ENCODE data around the gene SPON2. TPM values are rescaled to one million over a fixed set of nuclear protein-coding genes. Genes with fewer than 3 reads are reported as not detected.

SPON2 gene
- total and polyA plus RNA-seq, 2 of the 4 experiments (the other 2 are of a cell fraction): 21.1 to 177 TPM

DNA sequence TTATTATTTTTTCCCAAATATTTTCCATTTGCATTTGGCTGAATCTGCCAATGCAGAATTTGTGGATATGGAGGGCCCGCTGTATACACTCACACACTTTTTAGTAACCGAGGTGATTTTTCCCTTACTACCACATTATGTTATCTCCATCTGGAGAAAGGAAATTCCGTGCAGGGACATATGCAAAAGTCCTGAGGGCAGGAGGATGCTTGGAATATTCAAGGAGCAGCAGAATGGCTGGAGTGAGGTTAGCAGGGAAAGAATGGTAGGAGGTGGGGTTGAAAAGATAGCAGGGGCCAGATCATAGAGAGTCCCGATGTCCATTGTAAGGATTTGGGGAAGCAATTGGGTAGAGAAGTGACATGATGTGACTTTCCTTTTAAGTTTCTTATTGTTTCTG, 47.6 kb downstream of the SPON2 start:
- no peak overlapping the region for H2BK5ac ChIP-seq (ENCODE audit: low read depth, low read length, poor library complexity, severe bottlenecking)
- no peak overlapping the region for H3K4me3 ChIP-seq (ENCODE audit: insufficient read depth, low read depth, low read length)
- no peak overlapping the region for H3K14ac ChIP-seq (replicated peaks; ENCODE audit: low read depth, low read length)
- CTCF ChIA-PET: no interaction called here
- no peak overlapping the region for H2BK120ac ChIP-seq (ENCODE audit: low read depth, low read length)
- no peak overlapping the region for H2AK9ac ChIP-seq (replicated peaks; ENCODE audit: low read depth, low read length, poor library complexity)
- no peaks in the 10 kb centered on the region for H3K9me1 ChIP-seq (ENCODE audit: insufficient read depth, low read length)
- no peak overlapping the region for H3K18ac ChIP-seq (ENCODE audit: low read depth, low read length)
- no peak overlapping the region for H4K91ac ChIP-seq (ENCODE audit: insufficient read depth, low read depth, low read length)
- BruUV-seq (replicated peaks): no TSS peak
- intact Hi-C loops (cut with micrococcal nuclease) (no loop called here), in situ Hi-C loops (cut with MboI; ENCODE audit: low sequenced_read_pairs) (no loop called here), dilution Hi-C loops (cut with HindIII; ENCODE audit: low sequenced_read_pairs, unreplicated experiment) (no loop called here)
- H2AFZ ChIP-seq (replicated peaks; ENCODE audit: low read length, poor library complexity): no peak overlapping the region
- no peaks in the 10 kb centered on the region for H4K20me1 ChIP-seq (ENCODE audit: insufficient read depth, low read length)
- no peak overlapping the region for H3K9ac ChIP-seq (ENCODE audit: low read depth, low read length)
- no peaks in the 10 kb centered on the region for H3K36me3 ChIP-seq (ENCODE audit: control insufficient read depth, insufficient read depth, low read length)
- H3K4me1 ChIP-seq (ENCODE audit: control insufficient read depth, insufficient read depth, low read length): no peaks in the 10 kb centered on the region
- no peak overlapping the region for H4K5ac ChIP-seq (ENCODE audit: low read depth, low read length)
- H3K4me2 ChIP-seq (ENCODE audit: low read depth, low read length): no peak overlapping the region
- TF ChIP-seq BHLHE40 (IDR thresholded peaks at IDR 0.05; ENCODE audit: low read depth, low read length): no peak
- TF ChIP-seq NFE2L2 (IDR thresholded peaks at IDR 0.05; ENCODE audit: low read depth, low read length): no peak
- no peak for TF ChIP-seq POLR2A (IDR thresholded peaks at IDR 0.05; ENCODE audit: low read depth, low read length)
- TF ChIP-seq CHD1 (IDR thresholded peaks at IDR 0.05; ENCODE audit: low read depth, low read length): no peak
- no peak for TF ChIP-seq RAD21 (IDR thresholded peaks at IDR 0.05; ENCODE audit: low read length)
- TF ChIP-seq MAZ (IDR thresholded peaks at IDR 0.05; ENCODE audit: borderline replicate concordance, low read depth, low read length): no peak
- TF ChIP-seq, protein P1, sequence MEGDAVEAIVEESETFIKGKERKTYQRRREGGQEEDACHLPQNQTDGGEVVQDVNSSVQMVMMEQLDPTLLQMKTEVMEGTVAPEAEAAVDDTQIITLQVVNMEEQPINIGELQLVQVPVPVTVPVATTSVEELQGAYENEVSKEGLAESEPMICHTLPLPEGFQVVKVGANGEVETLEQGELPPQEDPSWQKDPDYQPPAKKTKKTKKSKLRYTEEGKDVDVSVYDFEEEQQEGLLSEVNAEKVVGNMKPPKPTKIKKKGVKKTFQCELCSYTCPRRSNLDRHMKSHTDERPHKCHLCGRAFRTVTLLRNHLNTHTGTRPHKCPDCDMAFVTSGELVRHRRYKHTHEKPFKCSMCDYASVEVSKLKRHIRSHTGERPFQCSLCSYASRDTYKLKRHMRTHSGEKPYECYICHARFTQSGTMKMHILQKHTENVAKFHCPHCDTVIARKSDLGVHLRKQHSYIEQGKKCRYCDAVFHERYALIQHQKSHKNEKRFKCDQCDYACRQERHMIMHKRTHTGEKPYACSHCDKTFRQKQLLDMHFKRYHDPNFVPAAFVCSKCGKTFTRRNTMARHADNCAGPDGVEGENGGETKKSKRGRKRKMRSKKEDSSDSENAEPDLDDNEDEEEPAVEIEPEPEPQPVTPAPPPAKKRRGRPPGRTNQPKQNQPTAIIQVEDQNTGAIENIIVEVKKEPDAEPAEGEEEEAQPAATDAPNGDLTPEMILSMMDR (conservative IDR thresholded peaks at IDR 0.05; ENCODE audit: low read depth, low read length): no peak
- TF ChIP-seq, protein P2, sequence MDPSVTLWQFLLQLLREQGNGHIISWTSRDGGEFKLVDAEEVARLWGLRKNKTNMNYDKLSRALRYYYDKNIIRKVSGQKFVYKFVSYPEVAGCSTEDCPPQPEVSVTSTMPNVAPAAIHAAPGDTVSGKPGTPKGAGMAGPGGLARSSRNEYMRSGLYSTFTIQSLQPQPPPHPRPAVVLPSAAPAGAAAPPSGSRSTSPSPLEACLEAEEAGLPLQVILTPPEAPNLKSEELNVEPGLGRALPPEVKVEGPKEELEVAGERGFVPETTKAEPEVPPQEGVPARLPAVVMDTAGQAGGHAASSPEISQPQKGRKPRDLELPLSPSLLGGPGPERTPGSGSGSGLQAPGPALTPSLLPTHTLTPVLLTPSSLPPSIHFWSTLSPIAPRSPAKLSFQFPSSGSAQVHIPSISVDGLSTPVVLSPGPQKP (IDR thresholded peaks at IDR 0.05; ENCODE audit: borderline replicate concordance, low read depth, low read length): no peak
- TF ChIP-seq, protein P3, sequence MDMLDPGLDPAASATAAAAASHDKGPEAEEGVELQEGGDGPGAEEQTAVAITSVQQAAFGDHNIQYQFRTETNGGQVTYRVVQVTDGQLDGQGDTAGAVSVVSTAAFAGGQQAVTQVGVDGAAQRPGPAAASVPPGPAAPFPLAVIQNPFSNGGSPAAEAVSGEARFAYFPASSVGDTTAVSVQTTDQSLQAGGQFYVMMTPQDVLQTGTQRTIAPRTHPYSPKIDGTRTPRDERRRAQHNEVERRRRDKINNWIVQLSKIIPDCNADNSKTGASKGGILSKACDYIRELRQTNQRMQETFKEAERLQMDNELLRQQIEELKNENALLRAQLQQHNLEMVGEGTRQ (IDR thresholded peaks at IDR 0.05; ENCODE audit: low read depth, low read length): no peak
- TF ChIP-seq RFX5 (IDR thresholded peaks at IDR 0.05; ENCODE audit: low read depth, low read length): no peak
- TF ChIP-seq RCOR1 (IDR thresholded peaks at IDR 0.05; ENCODE audit: insufficient replicate concordance, low read length): no peak
- no peak for TF ChIP-seq MXI1 (IDR thresholded peaks at IDR 0.05; ENCODE audit: borderline replicate concordance, low read depth, low read length)
- no peak for TF ChIP-seq MAFK (IDR thresholded peaks at IDR 0.05; ENCODE audit: low read depth, low read length)
- no peak for TF ChIP-seq SMC3 (IDR thresholded peaks at IDR 0.05; ENCODE audit: low read depth, low read length)
- no peak for TF ChIP-seq FOS (IDR thresholded peaks at IDR 0.05; ENCODE audit: low read depth, low read length)
- no peak for TF ChIP-seq CEBPB (IDR thresholded peaks at IDR 0.05; ENCODE audit: low read depth, low read length)
- peaks cover 21% of the 10 kb centered on the region for H3K27me3 ChIP-seq (ENCODE audit: control insufficient read depth, insufficient read depth, low read length)
- H2AK5ac ChIP-seq (ENCODE audit: low read depth, low read length): no peak overlapping the region
- H2BK20ac ChIP-seq (ENCODE audit: low read depth, low read length): no peak overlapping the region
- H3K79me1 ChIP-seq (ENCODE audit: low read depth in 1 of 2, low read length in 2 of 2): no peaks in the 10 kb centered on the region
- no peak overlapping the region for H3K56ac ChIP-seq (ENCODE audit: extremely low read depth, insufficient read depth, low read length)
- 44% methylated on average over 2 of the region's 4 CpGs; no CpG with 5 or more reads in 1 of the 2 experiments for WGBS, 2 experiments (ENCODE audit: extremely low coverage in 2 of 2, insufficient read length in 1 of 2)
- H3K4ac ChIP-seq (ENCODE audit: low read depth, low read length): no peak overlapping the region
- no peak overlapping the region for H3K27ac ChIP-seq (ENCODE audit: insufficient read depth, low read length)
- H3K9me3 ChIP-seq (ENCODE audit: control insufficient read depth, insufficient read depth, low read length): no peaks in the 10 kb centered on the region
- DNase-seq (no peak), ATAC-seq (ENCODE audit: low read depth) (no peak)
- no peak overlapping the region for H4K8ac ChIP-seq (ENCODE audit: low read depth in 2 of 2, low read length in 2 of 2)
- POLR2A ChIA-PET (ENCODE audit: unreplicated experiment): no interaction called here
- no peak overlapping the region for H2BK15ac ChIP-seq (ENCODE audit: low read depth, low read length)
- no peak overlapping the region for H3K23ac ChIP-seq (ENCODE audit: low read depth, low read length)

Data from IMR-90 (cell line).